SJSA1 (cell line): Measurements from ENCODE around the gene KANK4. TPM values are rescaled to one million over a fixed set of nuclear protein-coding genes. Genes with fewer than 3 reads are reported as not detected.
"Not testable (repeated sequence)": the region's sequence is repeated elsewhere in the genome, so short reads cannot be mapped to it uniquely, and the experiment has no call there.

Source experiments
- DNase-seq, 2 experiments: peaks; one replicate each; pipeline ENCODE4 v3.0.0-alpha.2; 2015 to 2020; ENCODE audit warnings: low spot score in 2 of 2, low read depth in 1 of 2
- H3K27ac ChIP-seq: fragments of 250-450 bp; sonication (Bioruptor Pico); 2 replicates; pipeline ENCODE4 v1.5.1; 2020; ENCODE audit warnings: mild to moderate bottlenecking, moderate library complexity
- H3K27me3 ChIP-seq: fragments of 250-450 bp; sonication (Bioruptor Pico); replicated peaks from 2 replicates; pipeline ENCODE4 v1.5.1; 2020; ENCODE audit warnings: mild to moderate bottlenecking, moderate library complexity
- H3K36me3 ChIP-seq: fragments of 250-450 bp; sonication (Bioruptor Pico); 2 replicates; pipeline ENCODE4 v1.5.1; 2020; ENCODE audit warnings: mild to moderate bottlenecking
- H3K4me1 ChIP-seq: fragments of 250-450 bp; sonication (Bioruptor Pico); replicated peaks from 2 replicates; pipeline ENCODE4 v1.6.1; 2021; ENCODE audit warnings: mild to moderate bottlenecking
- H3K4me3 ChIP-seq: fragments of 250-450 bp; sonication (Bioruptor Pico); 2 replicates; pipeline ENCODE4 v1.5.1; 2020; ENCODE audit warnings: mild to moderate bottlenecking
- H3K9me3 ChIP-seq: fragments of 250-450 bp; sonication (Bioruptor Pico); replicated peaks from 2 replicates; pipeline ENCODE4 v1.5.1; 2020; ENCODE audit warnings: mild to moderate bottlenecking
- total RNA-seq: library from RNA; depleted of rRNA; stranded (reverse); fragments of >200 nt; shearing (Covaris generic); gene quantifications from 2 replicates; pipeline ENCODE4 v1.2.3, GENCODE V29; 2014

The KANK4 gene
- total RNA-seq, 1 experiment from 2014 or later, result not detected

DNA sequence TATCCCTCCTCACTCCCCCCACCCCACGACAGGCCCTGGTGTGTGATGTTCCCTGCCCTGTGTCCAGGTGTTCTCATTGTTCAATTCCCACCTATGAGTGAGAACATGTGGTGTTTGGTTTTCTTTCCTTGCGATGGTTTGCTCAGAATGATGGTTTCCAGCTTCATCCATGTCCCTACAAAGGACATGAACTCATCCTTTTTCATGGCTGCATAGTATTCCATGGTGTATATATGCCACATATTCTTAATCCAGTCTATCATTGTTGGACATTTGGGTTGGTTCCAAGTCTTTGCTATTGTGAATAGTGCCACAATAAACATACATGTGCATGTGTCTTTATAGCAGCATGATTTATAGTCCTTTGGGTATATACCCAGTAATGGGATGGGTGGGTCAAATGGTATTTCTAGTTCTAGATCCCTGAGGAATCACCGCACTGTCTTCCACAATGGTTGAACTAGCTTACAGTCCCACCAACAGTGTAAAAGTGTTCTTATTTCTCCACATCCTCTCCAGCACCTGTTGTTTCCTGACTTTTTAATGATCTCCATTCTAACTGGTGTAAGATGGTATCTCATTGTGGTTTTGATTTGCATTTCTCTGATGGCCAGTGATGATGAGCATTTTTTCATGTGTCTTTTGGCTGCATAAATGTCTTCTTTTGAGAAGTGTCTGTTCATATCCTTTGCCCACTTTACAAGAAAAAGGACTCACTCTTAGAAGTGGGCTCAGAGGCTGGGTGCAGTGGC, 79.4 kb downstream of the KANK4 start:
- not testable (repeated sequence) for H3K27me3 ChIP-seq

DNA sequence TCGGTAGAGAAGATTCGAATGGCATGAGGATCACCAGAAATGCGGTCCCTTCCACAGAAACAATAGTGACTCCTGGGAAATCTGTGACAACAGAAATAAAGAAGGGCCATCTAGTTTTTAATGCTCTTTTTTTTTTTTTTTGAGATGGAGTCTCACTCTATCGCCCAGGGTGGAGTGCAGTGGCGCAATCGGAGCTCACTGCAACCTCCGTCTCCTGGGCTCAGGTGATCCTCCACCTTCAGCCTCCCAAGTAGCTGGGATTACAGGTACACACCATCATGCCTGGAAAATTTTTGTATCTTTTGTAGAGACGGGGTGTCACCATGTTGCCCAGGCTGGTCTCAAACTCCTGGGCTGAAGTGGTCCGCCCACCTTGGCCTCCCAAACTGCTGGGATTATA, 80.7 kb downstream of the KANK4 start:
- H3K36me3 ChIP-seq, result no peaks in the 10 kb centered on the region
- H3K4me3 ChIP-seq, result no peak overlapping the region
- no peak overlapping the region for H3K27ac ChIP-seq
- H3K9me3 ChIP-seq, result no peaks in the 10 kb centered on the region
- no peaks in the 10 kb centered on the region for H3K27me3 ChIP-seq
- no peaks in the 10 kb centered on the region for H3K4me1 ChIP-seq
- DNase-seq, result no peak

More for the DNA sequence above, 79.4 kb downstream of the KANK4 start:
- H3K4me1 ChIP-seq, H3K27ac ChIP-seq, H3K36me3 ChIP-seq, DNase-seq, H3K4me3 ChIP-seq, H3K9me3 ChIP-seq: not testable (repeated sequence)

DNA sequence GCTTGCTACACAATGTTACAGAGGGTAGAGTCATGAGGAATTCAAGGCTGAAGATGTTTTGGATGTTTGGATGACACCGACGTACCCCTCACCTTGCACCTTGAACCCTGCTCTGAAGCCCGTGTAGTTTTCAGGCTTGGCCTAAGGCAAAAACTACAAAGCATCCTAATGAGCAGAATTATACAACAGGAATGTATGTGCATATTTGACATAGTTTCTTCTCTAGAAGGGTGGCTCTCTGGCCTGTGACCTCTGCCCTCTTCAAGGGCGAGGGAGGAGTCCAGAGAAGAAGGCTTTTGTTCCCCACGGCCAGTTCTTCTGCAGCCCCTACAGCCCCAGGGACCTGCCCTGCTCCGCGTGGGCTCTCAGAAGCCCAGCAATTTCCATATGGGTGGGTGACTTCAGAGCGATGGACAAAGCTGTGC, 81.3 kb downstream of the KANK4 start:
- Histone ChIP-seq H3K4me3 (no peak overlapping the region), H3K36me3 (no peaks in the 10 kb centered on the region), H3K9me3 (no peaks in the 10 kb centered on the region), H3K27ac (no peak overlapping the region), H3K27me3 (no peaks in the 10 kb centered on the region), H3K4me1 (no peaks in the 10 kb centered on the region)
- no peak for DNase-seq

DNA sequence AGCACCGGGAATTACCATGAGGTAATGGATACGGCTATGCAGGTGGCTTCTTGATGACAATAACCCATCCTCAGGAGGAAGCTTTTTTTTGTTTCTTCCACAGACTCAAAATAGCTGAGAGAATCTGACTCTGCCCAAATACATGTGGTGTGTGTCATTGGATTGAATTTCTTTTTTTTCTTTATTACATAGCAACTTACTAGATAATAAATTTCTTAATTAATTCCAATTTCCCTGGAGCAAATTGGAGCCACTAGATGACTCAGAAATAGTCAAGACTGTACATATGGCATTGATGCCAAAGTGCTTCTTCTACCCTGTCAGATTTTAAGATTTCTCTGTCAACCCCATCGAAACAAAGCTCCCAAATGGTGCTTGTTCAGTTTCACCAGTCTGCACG, 81.9 kb downstream of the KANK4 start:
- Histone ChIP-seq H3K27ac (no peak overlapping the region), H3K4me3 (no peak overlapping the region), H3K4me1 (no peaks in the 10 kb centered on the region), H3K9me3 (no peaks in the 10 kb centered on the region), H3K27me3 (no peaks in the 10 kb centered on the region), H3K36me3 (no peaks in the 10 kb centered on the region)
- DNase-seq, result no peak

DNA sequence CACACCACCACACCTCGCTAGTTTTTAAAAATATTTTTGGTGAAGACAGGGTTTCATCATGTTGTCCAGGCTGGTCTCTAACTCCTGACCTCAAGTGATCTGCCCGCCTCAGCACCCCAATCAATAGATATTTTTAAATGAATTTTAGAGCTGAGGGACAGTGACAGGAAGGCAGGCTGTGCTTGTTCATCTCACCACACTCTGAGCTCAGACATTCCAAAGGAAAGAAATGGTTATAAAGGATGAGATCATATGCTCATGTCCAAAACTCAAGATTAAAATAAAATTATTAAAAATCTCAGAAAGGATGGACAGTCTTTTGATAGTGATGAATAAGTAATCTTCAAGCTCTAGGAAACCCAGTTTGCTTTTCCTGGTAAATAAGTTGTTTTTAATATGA, 83.7 kb downstream of the KANK4 start:
- no peaks in the 10 kb centered on the region for H3K9me3 ChIP-seq
- no peaks in the 10 kb centered on the region for H3K36me3 ChIP-seq
- no peaks in the 10 kb centered on the region for H3K27me3 ChIP-seq
- no peak overlapping the region for H3K27ac ChIP-seq
- no peak overlapping the region for H3K4me3 ChIP-seq
- no peak for DNase-seq
- no peaks in the 10 kb centered on the region for H3K4me1 ChIP-seq

DNA sequence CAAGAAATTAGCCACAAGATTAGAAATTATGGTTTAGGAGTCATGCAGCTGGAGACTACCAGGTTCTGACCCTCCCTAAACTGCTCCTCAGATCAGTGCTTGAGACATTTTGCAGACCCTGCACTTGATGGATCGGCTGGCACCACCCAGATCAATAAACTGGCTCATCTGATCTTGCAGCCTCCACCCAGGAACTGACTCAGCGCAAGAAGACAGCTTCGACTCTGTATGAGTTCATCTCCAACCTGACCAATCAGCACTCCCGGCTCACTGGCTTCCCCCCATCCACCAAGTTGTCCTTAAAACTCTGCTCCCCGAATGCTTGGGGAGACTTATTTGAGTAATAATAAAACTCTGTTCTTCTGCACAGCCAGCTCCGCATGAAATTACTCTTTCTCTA, 84.5 kb downstream of the KANK4 start:
- no peak for DNase-seq
- Histone ChIP-seq H3K4me1 (no peaks in the 10 kb centered on the region), H3K9me3 (no peaks in the 10 kb centered on the region), H3K27me3 (no peaks in the 10 kb centered on the region), H3K4me3 (no peak overlapping the region), H3K27ac (no peak overlapping the region), H3K36me3 (no peaks in the 10 kb centered on the region)

DNA sequence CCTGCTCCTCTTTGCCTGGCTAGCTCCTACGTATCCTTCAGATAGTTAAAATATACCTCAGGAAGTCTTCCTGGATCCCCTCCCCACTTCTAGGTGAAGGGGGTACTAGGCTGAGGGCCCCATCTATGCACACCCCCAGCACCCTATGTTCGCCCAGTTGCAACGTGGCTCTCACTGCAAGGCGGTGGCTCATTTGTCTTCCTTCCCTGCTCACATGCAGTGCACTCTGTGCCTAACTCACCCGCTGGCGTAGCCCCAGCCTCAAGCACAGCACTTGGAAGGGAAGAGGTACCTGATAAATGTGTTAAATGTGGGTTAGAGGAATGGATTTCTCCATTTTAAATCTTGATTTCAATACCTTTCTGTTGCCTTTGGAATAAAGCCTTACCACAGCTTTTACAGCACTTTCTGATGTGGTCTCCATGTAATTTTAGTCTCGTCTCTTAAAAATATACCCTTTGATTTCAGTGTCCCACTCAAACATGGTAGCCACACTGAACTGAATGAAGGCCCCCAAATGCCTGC, 85.2 kb downstream of the KANK4 start:
- no peaks in the 10 kb centered on the region for H3K36me3 ChIP-seq
- no peaks in the 10 kb centered on the region for H3K4me1 ChIP-seq
- no peak for DNase-seq
- H3K4me3 ChIP-seq, result no peak overlapping the region
- no peak overlapping the region for H3K27ac ChIP-seq
- no peaks in the 10 kb centered on the region for H3K27me3 ChIP-seq
- H3K9me3 ChIP-seq, result no peaks in the 10 kb centered on the region

DNA sequence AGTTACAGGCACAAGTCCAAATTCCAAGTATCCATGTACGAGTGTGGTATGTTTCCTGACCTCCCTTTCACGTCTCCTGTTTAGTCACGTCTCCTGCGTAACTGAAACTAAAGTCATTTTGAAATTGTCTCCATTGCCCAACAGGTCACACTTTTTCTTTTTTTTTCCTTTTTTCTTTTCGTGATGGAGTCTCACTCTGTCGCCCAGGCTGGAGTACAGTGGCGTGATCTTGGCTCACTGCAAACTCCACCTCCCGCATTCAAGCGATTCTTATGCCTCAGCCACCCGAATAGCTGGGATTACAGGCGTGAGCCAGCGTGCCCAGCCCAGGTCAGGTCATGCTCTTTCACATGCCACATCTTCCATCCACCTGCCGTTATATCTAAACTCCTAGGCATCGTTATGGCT, 86.4 kb downstream of the KANK4 start:
- Histone ChIP-seq H3K4me3 (no peak overlapping the region), H3K27me3 (no peaks in the 10 kb centered on the region), H3K36me3 (no peaks in the 10 kb centered on the region), H3K9me3 (no peaks in the 10 kb centered on the region), H3K27ac (no peak overlapping the region), H3K4me1 (no peaks in the 10 kb centered on the region)
- no peak for DNase-seq

DNA sequence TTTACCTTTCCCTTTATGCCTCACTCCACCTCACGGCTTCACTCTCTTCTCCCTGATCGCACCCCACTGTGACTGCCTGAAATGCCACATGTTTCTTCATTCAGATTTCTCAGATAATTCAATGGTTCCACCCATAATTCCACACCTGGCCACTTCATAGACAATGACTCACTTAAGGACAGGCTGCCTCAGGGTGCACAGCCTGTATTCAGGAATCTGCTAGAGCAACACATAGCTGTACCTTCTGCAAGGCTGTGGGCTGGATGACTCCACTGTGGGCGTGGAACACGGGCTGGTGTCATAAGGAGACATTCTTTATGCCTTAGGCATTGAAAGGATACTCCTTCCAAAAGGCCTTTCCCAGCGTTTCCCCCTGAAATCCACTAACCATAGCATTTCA, 88.5 kb downstream of the KANK4 start:
- DNase-seq, result no peak
- no peaks in the 10 kb centered on the region for H3K27me3 ChIP-seq
- H3K4me3 ChIP-seq, result no peak overlapping the region
- no peak overlapping the region for H3K27ac ChIP-seq
- H3K4me1 ChIP-seq, result no peaks in the 10 kb centered on the region
- H3K9me3 ChIP-seq, result no peaks in the 10 kb centered on the region
- no peaks in the 10 kb centered on the region for H3K36me3 ChIP-seq

DNA sequence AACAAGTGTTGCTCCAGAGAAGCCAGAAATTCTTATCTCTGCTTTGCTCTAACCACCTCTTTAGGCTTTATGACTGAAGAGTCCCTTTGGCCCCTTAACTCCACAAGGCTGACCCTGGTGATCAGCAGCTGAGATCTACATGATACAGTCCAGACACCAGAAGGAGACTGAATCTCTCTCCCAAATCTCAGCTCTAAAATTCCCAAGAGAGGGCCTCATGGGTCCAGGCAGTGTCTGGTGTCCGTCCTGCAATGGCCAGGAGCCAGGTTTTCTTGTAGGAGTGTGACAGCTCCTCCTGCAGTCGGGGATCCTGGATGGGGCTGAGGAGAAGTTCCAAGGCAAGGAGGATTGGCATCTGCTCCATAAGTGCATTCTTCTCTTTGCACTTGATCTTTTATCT, 89.3 kb downstream of the KANK4 start:
- no peak overlapping the region for H3K27ac ChIP-seq

DNA sequence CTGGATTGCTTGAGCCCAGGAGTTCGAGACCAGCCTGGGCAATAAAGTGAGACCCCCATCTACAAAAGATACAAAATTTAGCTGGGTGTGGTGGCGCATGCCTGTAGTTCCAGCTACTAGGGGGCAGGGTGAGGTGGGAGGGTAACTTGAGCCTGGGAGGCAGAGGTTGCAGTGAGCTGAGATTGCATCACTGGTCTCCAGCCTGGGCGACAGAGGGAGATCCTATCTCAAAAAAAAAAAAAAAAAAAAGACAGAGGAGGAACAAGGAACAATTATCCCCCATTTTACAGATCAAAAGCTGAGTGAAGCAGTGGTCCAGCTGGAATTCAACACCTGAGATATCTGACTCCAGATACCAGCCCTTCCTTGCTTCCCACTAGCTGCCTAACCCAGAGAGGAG, 89.8 kb downstream of the KANK4 start:
- H3K4me1 ChIP-seq, result no peaks in the 10 kb centered on the region
- no peak overlapping the region for H3K4me3 ChIP-seq
- DNase-seq, result no peak
- no peaks in the 10 kb centered on the region for H3K27me3 ChIP-seq
- no peaks in the 10 kb centered on the region for H3K9me3 ChIP-seq
- H3K36me3 ChIP-seq, result no peaks in the 10 kb centered on the region
- H3K27ac ChIP-seq, result no peak overlapping the region

More for the DNA sequence above, 89.3 kb downstream of the KANK4 start:
- no peaks in the 10 kb centered on the region for H3K9me3 ChIP-seq
- DNase-seq, result no peak
- H3K4me3 ChIP-seq, result no peak overlapping the region
- H3K36me3 ChIP-seq, result no peaks in the 10 kb centered on the region
- H3K4me1 ChIP-seq, result no peaks in the 10 kb centered on the region
- H3K27me3 ChIP-seq, result no peaks in the 10 kb centered on the region

DNA sequence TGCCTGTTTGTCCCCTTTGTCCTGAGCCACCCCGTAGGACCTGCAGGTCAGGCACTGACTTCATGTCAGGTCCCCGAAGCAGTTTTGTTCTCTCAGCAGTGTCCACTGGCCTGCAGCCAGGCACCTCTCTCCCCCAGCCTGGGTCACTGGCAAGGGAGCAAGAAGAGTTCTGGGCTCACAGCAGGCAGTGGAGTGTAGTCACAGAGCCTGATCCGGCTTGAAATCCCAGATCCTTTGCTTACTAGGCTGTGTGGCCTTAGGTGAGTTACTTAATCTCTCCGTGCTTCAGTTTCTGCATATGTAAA, 90.4 kb downstream of the KANK4 start:
- H3K4me3 ChIP-seq, result no peak overlapping the region
- no peaks in the 10 kb centered on the region for H3K36me3 ChIP-seq
- H3K27ac ChIP-seq, result no peak overlapping the region
- H3K27me3 ChIP-seq, result no peaks in the 10 kb centered on the region
- no peaks in the 10 kb centered on the region for H3K4me1 ChIP-seq
- no peaks in the 10 kb centered on the region for H3K9me3 ChIP-seq
- no peak for DNase-seq

DNA sequence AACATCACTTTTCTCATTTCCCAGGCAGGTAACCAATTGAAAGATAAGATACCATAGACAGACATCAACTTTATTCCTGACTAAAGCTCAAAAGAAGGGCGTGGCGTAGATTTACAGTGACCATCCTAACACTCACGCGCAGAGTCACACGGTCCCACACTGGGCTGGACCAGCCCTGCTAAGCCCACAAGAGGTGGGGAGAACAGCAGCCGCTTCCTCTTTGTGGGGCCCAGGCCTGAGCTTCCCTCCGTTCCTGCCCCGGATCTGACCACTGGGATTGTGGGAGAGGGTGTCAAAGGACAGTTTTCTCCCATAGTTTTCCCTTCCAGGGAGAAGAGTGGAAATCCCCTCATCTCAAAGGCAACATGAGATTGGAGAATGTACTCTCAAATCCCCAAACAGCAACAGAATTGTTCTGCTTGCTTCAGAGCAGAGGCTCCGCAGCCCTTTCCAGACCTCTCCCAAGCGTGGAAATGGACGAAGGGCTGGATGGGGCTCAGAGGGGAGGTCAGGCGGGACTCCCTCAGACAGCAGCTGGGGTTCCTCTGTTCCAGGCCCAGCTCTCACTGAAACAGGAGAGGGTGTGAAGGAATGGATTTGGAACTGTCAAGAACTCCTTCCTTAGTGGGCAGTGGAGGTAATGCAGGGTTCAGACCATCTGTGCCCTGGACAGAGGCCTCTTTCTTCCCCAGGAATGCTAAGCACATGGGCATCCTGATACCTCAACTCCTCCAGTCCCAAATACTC, 90.9 kb downstream of the KANK4 start:
- no peaks in the 10 kb centered on the region for H3K27me3 ChIP-seq
- H3K27ac ChIP-seq, result no peak overlapping the region
- no peak overlapping the region for H3K4me3 ChIP-seq
- H3K9me3 ChIP-seq, result no peaks in the 10 kb centered on the region
- no peaks in the 10 kb centered on the region for H3K4me1 ChIP-seq
- no peaks in the 10 kb centered on the region for H3K36me3 ChIP-seq
- DNase-seq, result no peak

DNA sequence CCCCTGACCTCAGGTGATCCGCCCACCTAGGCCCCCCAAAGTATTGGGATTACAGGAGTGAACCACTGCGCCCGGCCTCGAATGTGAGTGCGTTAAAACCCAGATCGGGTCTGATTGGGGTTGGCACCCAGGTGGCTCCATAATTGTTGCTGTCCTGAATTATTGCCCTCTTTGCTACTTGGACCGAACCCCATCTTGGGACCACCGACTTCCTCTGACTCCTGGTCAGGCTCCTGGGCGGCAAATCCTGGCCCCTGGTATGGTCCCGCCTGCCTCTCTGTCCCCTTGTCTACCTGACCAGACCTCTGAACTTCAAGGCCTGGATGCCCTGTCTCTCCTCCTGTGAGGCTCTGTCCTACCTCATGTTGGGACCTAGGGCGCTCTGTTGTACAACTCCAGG, 91.7 kb downstream of the KANK4 start:
- H3K27ac ChIP-seq, result no peak overlapping the region
- no peaks in the 10 kb centered on the region for H3K9me3 ChIP-seq
- no peak for DNase-seq
- H3K36me3 ChIP-seq, result no peaks in the 10 kb centered on the region
- no peaks in the 10 kb centered on the region for H3K4me1 ChIP-seq
- H3K27me3 ChIP-seq, result no peaks in the 10 kb centered on the region
- no peak overlapping the region for H3K4me3 ChIP-seq
